K562 (cell line): ENCODE data around the gene ZBTB49. TPM values are rescaled to one million over a fixed set of nuclear protein-coding genes. Genes with fewer than 3 reads are reported as not detected.

ENCODE experiments used
- ATAC-seq: fragments of 200-7000 bp; cut with Tn5 transposase; 3 replicates; pipeline ENCODE4 v1.9.1; 2020; ENCODE audit warnings: moderate library complexity
- BruUV-seq: library from RNA; stranded (reverse); fragments of 400-500 nt; replicated peaks from 2 replicates; lab custom pipeline; 2021; lab: Mats Ljungman, UMichigan
- CTCF ChIA-PET: fragments of 300-600 bp; formaldehyde crosslinking; extraction: SDS; loops from one replicate; lab custom pipeline; 2021; ENCODE audit warnings: low intra/inter-chr PET ratio; lab: Yijun Ruan, JAX
- POLR2A ChIA-PET: fragments of 300-600, 350-650 bp; sonication (Branson Sonifier 250); formaldehyde crosslinking; extraction: SDS; loops from one replicate; lab custom pipeline; 2021; ENCODE audit warnings: antibody characterized with exemption, inconsistent platforms; lab: Yijun Ruan, JAX
- DNase-seq, 4 experiments: peaks; one replicate each; pipeline versions ENCODE4 v3.0.0 to v3.0.0-alpha.2; 2011 to 2018; ENCODE audit warnings: low spot score in 3 of 4, mixed read lengths in 3 of 4; ENCODE audit errors: extremely low read depth in 1 of 4
- FAIRE-seq: peaks from 2 replicates; lab custom pipeline; 2011; peaks lifted over from hg19 to GRCh38; lab: Jason Lieb, UNC
- H2AFZ ChIP-seq: 2 replicates; pipeline ENCODE4 v1.6.0; 2011; ENCODE audit warnings: low read depth, low read length, control low read depth, inconsistent platforms
- H3K27ac ChIP-seq: fragments of 200-600 bp; 3 replicates; pipeline ENCODE4 v1.8.0; 2011; ENCODE audit warnings: low read depth, mild to moderate bottlenecking, control low read depth, inconsistent platforms, low read length, moderate library complexity, mixed read lengths; ENCODE audit errors: extremely low read depth
- H3K27me3 ChIP-seq, 2 experiments: fragments of 300-600 bp in 1 of 2; 2 replicates in 1 of 2; 3 replicates in 1 of 2; pipeline versions ENCODE4 v1.6.0 to v1.8.0; 2011; ENCODE audit warnings: inconsistent platforms in 2 of 2, low read length in 2 of 2, mild to moderate bottlenecking in 1 of 2, mixed read lengths in 1 of 2, moderate library complexity in 1 of 2; ENCODE audit not compliant: control insufficient read depth in 2 of 2, insufficient read depth in 2 of 2
- H3K36me3 ChIP-seq: fragments of 300-600 bp; 3 replicates; pipeline ENCODE4 v1.8.0; 2011; ENCODE audit warnings: mild to moderate bottlenecking, low read length, inconsistent platforms; ENCODE audit not compliant: control insufficient read depth, insufficient read depth
- H3K4me1 ChIP-seq, 2 experiments: fragments of 200-600 bp in 1 of 2; replicated peaks in 1 of 2; 2 replicates in 1 of 2; 3 replicates in 1 of 2; pipeline versions ENCODE4 v1.5.1 to v1.8.0; 2011; ENCODE audit warnings: inconsistent platforms in 2 of 2, low read length in 2 of 2, mild to moderate bottlenecking in 1 of 2, mixed read lengths in 1 of 2, moderate library complexity in 1 of 2; ENCODE audit not compliant: control insufficient read depth in 2 of 2, insufficient read depth in 2 of 2
- H3K4me2 ChIP-seq: 2 replicates; pipeline ENCODE4 v1.6.1; 2011; ENCODE audit warnings: low read length, control low read depth, inconsistent platforms, mixed read lengths; ENCODE audit not compliant: insufficient read depth
- H3K4me3 ChIP-seq: fragments of 200-600 bp; sonication (generic), shearing (Covaris generic); 2 replicates; pipeline ENCODE4 v1.5.1; 2016; ENCODE audit warnings: control low read depth, inconsistent platforms
- H3K79me2 ChIP-seq: fragments of 200-600 bp; 3 replicates; pipeline ENCODE4 v1.8.0; 2011; ENCODE audit warnings: low read length, inconsistent platforms; ENCODE audit not compliant: control insufficient read depth, insufficient read depth
- H3K9ac ChIP-seq, 2 experiments: 2 replicates each; pipeline versions ENCODE4 v1.6.0 to v1.6.1; 2011; ENCODE audit warnings: low read depth in 2 of 2, low read length in 2 of 2, control low read depth in 1 of 2, inconsistent platforms in 1 of 2, mild to moderate bottlenecking in 1 of 2, mixed read lengths in 1 of 2; ENCODE audit not compliant: insufficient read depth in 1 of 2
- H3K9me1 ChIP-seq: one replicate; pipeline ENCODE4 v1.6.0; 2011; ENCODE audit warnings: inconsistent platforms, mild to moderate bottlenecking, low read length, moderate library complexity; ENCODE audit not compliant: control insufficient read depth, insufficient read depth
- H3K9me3 ChIP-seq: replicated peaks from 2 replicates; pipeline ENCODE4 v1.5.1; 2011; ENCODE audit warnings: low read depth, low read length, inconsistent platforms; ENCODE audit not compliant: control insufficient read depth, insufficient read depth
- H4K20me1 ChIP-seq: replicated peaks from 2 replicates; pipeline ENCODE4 v1.6.1; 2011; ENCODE audit warnings: low read length, inconsistent platforms, mixed read lengths; ENCODE audit not compliant: control insufficient read depth, insufficient read depth
- DACH1 ChIP-seq: fragments of 450-650 bp; IDR thresholded peaks from 2 replicates; pipeline ENCODE4 v1.6.1; 2018; ENCODE audit not compliant: partially characterized antibody
- KLF10 ChIP-seq: fragments of 250-450 bp; sonication (Bioruptor Pico); IDR thresholded peaks from 2 replicates; pipeline ENCODE4 v1.6.1; 2021; ENCODE audit warnings: matching md5 sums
- MEIS2 ChIP-seq: fragments of 450-650 bp; IDR thresholded peaks from 2 replicates; pipeline ENCODE4 v1.6.1; 2014; ENCODE audit warnings: mild to moderate bottlenecking; ENCODE audit not compliant: partially characterized antibody
- MITF ChIP-seq: IDR thresholded peaks from 2 replicates; pipeline ENCODE4 v1.6.1; 2014; ENCODE audit warnings: antibody characterized with exemption
- NONO ChIP-seq, 2 experiments: fragments of 200-400 bp in 1 of 2; fragments of 450-650 bp in 1 of 2; formaldehyde crosslinking in 1 of 2; IDR thresholded peaks; 2 replicates each; pipeline ENCODE4 v1.6.1; 2017; ENCODE audit warnings: low read depth in 2 of 2, mild to moderate bottlenecking in 2 of 2, moderate library complexity in 2 of 2, low read length in 1 of 2
- OTX1 ChIP-seq: fragments of 450-650 bp; formaldehyde crosslinking; IDR thresholded peaks from 2 replicates; pipeline ENCODE4 v1.4.0; 2022; ENCODE audit warnings: mild to moderate bottlenecking
- RNF219 ChIP-seq: fragments of 250-450 bp; sonication (Bioruptor Pico); IDR thresholded peaks from 2 replicates; pipeline ENCODE4 v1.5.0; 2022; ENCODE audit warnings: mild to moderate bottlenecking
- TAF7 ChIP-seq: fragments of 450-650 bp; IDR thresholded peaks from 2 replicates; pipeline ENCODE4 v1.6.1; 2016; ENCODE audit warnings: missing genetic modification characterization, missing compliant biosample characterization
- TBL1XR1 ChIP-seq, 2 experiments: IDR thresholded peaks; 2 replicates each; pipeline ENCODE4 v1.6.1; 2012; ENCODE audit warnings: improper control_type of control experiment in 2 of 2, low read length in 2 of 2, mild to moderate bottlenecking in 1 of 2
- ZKSCAN8 ChIP-seq: fragments of 200-800 bp; sonication (Bioruptor generic); IDR thresholded peaks from 2 replicates; pipeline ENCODE4 v1.6.1; 2016; ENCODE audit warnings: missing genetic modification characterization, missing compliant biosample characterization
- ZNF41 ChIP-seq: fragments of 250-450 bp; sonication (Bioruptor Pico); conservative IDR thresholded peaks from 2 replicates; pipeline ENCODE4 v1.4.0; 2020; ENCODE audit warnings: mild to moderate bottlenecking
- ZNF431 ChIP-seq: sonication (generic); formaldehyde crosslinking; IDR thresholded peaks from 2 replicates; pipeline ENCODE4 v1.8.0; 2022; ENCODE audit warnings: mild to moderate bottlenecking, missing genetic modification reagents
- ZNF764 ChIP-seq: fragments of 250-450 bp; sonication (Bioruptor Pico); IDR thresholded peaks from 2 replicates; pipeline ENCODE4 v1.4.0; 2020; ENCODE audit warnings: low read depth, mild to moderate bottlenecking, moderate library complexity
- WGBS: fragments of 100-300 bp; shearing (Covaris generic); methylation state at CpG from one replicate; pipeline ENCODE4 v1.1.6; 2016; ENCODE audit warnings: low coverage, mixed read lengths; ENCODE audit not compliant: insufficient coverage; ENCODE audit errors: missing lambda C conversion rate; 5-methylcytosine and 5-hydroxymethylcytosine counted together
- in situ Hi-C: fragments of 300-500 bp; cut with MboI; formaldehyde crosslinking; loops from 4 replicates; pipeline ENCODE4 v1.15.0; 2018; ENCODE audit warnings: inconsistent platforms, mixed read lengths
- intact Hi-C: fragments of 100-400 bp; cut with micrococcal nuclease; formaldehyde crosslinking; loops from 2 replicates; pipeline ENCODE4 v1.14.2; 2022
- polyA plus RNA-seq, 8 experiments: library from polyadenylated mRNA; depleted of rRNA in 4 of 8; stranded (reverse) in 5 of 8; unstranded in 3 of 8; fragments of >200 nt; fragmentation: Nextera tagmentation in 2 of 8; fragmentation: Illumina TruSeq in 1 of 8; extraction: Ambion mirVana in 2 of 8; extraction: Trizol in 1 of 8; gene quantifications; 2 replicates each; pipeline versions ENCODE4 v1.2.1 to v1.2.3, GENCODE V29; 2011 to 2014; ENCODE audit warnings: inconsistent platforms in 1 of 8, missing spikeins in 1 of 8
- total RNA-seq, 7 experiments: library from RNA; depleted of rRNA in 6 of 7; stranded (reverse); fragments of >200 nt in 6 of 7; fragmentation: Illumina TruSeq in 2 of 7; extraction: Trizol in 2 of 7; gene quantifications; 2 replicates each; pipeline versions ENCODE4 v1.2.1 to v1.2.3, GENCODE V29; 2011 to 2021; ENCODE audit warnings: low replicate concordance in 1 of 7

Gene ZBTB49
- total and polyA plus RNA-seq, 9 of the 15 experiments (the other 6 are each of a cell fraction or from before 2014, with no cell fraction given): 0.49 to 8.0 (median 4.2) TPM

DNA sequence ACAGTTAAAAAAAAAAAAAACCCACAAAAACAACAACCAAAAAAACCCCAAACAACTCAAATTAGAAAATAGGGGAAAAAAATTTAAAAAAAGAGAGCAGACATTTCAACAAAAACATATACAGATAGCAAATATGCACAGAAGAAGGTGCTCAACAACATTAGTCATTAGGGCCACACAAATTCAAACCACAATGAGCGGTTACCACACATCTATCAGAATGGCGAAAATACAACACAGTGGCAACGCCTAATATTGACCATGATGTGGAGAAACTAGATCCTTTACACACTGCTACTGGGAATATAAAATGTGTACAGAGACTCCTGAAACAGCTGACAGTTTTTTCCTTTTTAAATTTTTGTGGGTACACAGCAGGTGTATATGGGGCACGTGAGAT, 19.5 kb upstream of the ZBTB49 start:
- ChIA-PET POLR2A (no interaction called here), CTCF (no interaction called here)
- DNase-seq (no peak), ATAC-seq (no peak), FAIRE-seq (no peak)
- H3K4me3 ChIP-seq: no peak overlapping the region
- H3K4me1 ChIP-seq: no peaks in the 10 kb centered on the region
- H3K4me2 ChIP-seq: no peak overlapping the region
- TF ChIP-seq ZNF431 (CRISPR knock-in tag): no peak
- TF ChIP-seq DACH1: no peak
- TF ChIP-seq TBL1XR1 (IDR thresholded peaks at IDR 0.05; ENCODE audit: low read length in 2 of 2): no peak
- no peak for TF ChIP-seq MITF
- TF ChIP-seq RNF219 (CRISPR knock-in tag): no peak
- TF ChIP-seq ZNF41 (CRISPR knock-in tag): no peak
- TF ChIP-seq KLF10 (CRISPR knock-in tag): no peak
- TF ChIP-seq NONO (IDR thresholded peaks at IDR 0.05; ENCODE audit: low read depth in 2 of 2, low read length in 1 of 2): no peak
- TF ChIP-seq TAF7 (tag): no peak
- no peak for TF ChIP-seq OTX1 (CRISPR knock-in tag)
- TF ChIP-seq ZNF764 (CRISPR knock-in tag): no peak
- TF ChIP-seq MEIS2: no peak
- TF ChIP-seq ZKSCAN8 (CRISPR knock-in tag): no peak
- no peak overlapping the region for H3K27ac ChIP-seq
- no TSS peak for BruUV-seq
- H3K9me1 ChIP-seq: no peaks in the 10 kb centered on the region
- WGBS: 79% methylated on average over 4 of the region's 4 CpGs
- H3K36me3 ChIP-seq: peaks cover 85% of the 10 kb centered on the region
- intact Hi-C loops (no loop called here), in situ Hi-C loops (no loop called here)
- H4K20me1 ChIP-seq: no peaks in the 10 kb centered on the region; the same call in 1 of the 2 replicates
- no peaks in the 10 kb centered on the region for H3K79me2 ChIP-seq
- no peak overlapping the region for H3K9ac ChIP-seq
- no peaks in the 10 kb centered on the region for H3K27me3 ChIP-seq
- no peaks in the 10 kb centered on the region for H3K9me3 ChIP-seq
- no peak overlapping the region for H2AFZ ChIP-seq
